ENCODE measurements around the gene ARHGEF28.

Gene ARHGEF28

DNA sequence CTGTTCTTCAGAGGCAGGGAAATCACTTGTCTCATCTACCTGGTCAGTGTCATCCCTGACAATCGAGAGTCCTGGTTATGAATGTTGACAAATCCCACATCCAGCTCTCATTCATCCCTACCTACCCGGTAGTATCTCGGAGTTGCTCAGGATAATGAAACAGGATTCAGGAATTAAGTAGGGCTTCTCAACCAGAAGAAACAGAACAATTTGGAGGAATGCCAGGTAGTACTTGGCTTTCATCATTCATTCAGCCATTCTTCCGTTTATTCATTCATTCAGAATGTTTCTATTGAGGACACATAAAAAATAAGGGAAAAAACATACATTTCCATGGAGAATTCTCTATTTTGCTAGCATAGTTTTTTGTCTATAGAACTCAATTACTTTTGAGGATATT, 195.0 kb downstream of the ARHGEF28 start:
- DNase-seq (ENCODE audit: low read depth): no peak

DNA sequence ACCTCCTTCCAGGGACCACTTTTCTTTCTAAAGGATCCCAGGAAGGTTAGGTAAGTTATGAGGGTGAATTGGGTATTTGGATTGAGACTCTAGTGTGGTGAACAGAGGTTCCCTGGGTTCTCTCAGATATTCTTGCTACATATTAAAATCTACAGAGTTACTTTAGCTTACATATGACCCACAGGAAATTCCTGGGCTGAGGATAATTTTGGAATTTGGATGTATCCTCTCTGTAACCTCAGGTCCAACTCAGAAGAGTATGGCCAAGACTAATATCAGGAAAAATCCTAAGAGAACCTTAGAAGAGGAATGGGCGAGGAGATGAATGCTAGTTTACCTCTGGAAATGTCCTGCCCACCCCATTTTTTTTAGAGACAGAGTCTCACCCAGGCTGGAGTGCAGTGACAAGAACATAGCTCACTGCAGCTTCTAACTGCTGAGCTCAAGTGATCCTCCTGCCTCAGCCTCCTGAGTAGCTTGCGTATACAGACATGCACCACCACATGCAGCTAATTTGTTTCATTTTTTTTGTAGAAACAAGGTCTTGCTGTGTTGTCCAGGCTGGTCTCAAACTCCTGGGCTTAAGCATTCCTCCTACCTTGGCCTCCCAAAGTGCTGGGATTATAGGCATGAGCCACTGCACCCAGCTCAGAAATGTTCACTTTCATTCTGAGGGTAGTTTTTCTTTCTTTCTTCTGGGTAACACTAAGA, 196.4 kb downstream of the ARHGEF28 start:
- no peak for DNase-seq (ENCODE audit: low read depth)

DNA sequence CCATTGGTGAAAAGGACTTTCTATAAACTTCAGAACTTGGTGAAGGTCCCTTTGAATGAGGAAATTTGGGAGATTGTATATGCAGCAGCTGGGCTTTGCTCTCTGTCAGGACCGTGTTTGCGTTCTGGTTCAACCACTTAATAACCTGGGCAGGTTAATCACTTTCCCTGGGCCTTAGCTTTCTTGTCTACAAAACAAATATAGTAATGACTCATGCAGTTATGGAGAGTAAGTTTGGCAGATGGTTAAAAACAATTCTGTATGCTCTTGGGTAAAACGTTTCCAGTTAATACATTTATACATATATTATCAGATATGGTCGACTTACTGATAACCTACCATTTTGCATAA, 197.0 kb downstream of the ARHGEF28 start:
- no peak for DNase-seq (ENCODE audit: low read depth)

DNA sequence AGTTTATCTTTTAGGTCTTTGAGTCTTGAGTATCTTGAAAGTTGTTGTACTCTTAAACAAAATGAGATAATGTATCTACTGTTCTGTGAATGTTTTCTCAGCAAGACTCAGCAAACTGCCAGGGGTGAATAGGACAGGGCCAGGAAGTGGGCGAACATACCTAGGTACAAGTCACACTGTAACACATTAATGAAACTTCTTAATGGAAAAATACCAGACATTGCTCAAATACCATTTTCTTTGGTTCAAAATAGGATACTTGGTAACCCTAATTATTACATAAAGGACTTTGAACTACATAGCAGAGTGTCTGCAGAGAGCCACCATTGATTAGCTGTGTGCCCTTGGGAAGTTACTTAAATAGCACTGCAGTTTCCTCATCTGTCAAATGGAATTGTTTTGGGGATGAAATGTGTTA, 197.5 kb downstream of the ARHGEF28 start:
- no peak for DNase-seq (ENCODE audit: low read depth)

DNA sequence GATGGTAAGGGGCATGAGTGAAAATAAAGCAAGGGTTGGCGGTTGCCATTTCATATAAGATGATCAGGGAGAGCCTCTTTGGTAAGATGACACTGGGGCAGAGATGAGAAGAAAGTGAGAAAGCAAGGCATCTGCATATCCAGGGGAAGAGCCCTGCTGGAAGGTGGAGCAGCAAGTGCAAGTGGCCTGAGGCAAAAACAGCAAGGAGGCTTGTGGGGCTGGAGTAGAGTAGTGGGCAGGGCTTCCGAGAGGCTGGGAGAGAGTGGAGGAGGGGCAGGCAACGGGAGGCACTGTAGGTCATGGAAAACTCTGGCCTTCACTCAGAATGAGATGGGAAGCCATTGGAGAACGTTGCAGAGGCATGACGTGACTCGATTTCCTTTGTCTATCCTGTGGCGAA, 199.2 kb downstream of the ARHGEF28 start:
- DNase-seq (ENCODE audit: low read depth): no peak

DNA sequence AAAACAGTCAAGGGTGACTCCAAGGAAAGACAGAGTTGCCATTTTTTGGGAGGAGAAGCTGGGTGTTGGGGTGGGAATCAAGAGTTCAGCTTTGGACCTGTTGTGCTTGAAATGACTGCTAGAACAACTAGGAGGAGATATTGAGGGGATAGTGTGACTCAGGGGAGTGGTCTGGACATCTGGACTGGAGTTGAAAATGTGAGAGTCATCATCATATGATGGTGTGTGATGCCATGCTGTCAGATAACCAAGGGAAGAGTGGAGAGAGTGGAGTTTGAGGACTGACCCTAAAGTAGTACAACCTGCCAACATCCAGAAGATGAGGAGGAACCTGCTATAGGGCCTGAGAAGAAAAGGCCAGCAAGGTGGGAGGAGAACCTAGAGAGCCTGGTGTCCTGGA, 199.7 kb downstream of the ARHGEF28 start:
- DNase-seq (ENCODE audit: low read depth): no peak

DNA sequence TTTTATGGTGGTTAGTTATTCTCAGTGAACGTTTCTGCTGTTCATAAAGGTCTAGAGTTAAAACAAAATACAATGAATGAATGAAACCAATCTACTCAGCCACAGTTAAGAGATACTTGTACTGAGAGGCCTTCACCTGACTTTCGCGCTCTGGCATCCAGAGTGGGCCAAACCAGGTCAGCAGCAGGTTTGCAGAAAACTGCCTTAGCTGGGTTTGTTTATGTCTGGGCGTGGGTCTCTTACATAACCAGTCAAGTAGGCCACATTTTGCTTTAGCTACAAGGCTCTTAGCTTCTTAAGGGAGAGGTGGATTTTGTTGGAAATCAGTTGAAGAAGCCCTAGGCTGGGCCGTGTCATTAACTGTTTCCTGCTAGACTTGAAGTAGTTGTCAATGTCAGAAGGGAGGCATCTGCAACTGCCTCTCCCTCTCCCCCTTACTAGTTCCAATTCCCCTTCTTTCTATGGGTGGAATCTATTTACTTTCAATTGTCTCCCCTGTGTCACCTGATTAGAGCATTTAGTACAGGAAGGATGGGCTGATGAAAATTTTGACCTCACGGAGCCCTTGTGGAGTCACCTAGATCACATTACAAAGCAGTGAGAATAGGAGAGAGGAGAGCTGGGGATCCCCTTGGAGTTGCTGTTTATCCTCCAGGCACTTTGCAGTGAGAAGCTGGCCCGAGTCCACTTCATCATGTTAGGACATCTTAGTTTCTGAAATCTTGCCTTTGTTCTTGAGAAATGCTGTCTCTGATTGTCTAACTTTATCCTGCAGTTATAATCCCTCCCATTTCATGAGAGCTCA, 200.5 kb downstream of the ARHGEF28 start:
- DNase-seq (ENCODE audit: low read depth): no peak

DNA sequence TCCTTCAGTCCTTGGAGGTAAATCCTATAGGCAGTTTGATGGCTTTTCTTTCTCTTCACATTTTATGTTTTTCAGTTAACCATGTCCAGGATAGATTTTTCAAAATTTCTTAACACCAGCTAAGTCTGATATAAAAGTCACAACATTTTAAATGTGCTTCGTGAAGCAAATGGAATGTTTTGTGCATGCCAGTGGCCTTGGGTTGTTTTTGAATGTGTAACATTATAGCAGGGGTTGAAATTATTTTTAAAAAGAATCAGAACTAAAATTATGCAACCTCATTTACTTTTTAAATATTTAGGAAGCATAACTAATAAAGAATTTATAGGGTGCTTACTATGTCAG, 201.1 kb downstream of the ARHGEF28 start:
- no peak for DNase-seq (ENCODE audit: low read depth)

DNA sequence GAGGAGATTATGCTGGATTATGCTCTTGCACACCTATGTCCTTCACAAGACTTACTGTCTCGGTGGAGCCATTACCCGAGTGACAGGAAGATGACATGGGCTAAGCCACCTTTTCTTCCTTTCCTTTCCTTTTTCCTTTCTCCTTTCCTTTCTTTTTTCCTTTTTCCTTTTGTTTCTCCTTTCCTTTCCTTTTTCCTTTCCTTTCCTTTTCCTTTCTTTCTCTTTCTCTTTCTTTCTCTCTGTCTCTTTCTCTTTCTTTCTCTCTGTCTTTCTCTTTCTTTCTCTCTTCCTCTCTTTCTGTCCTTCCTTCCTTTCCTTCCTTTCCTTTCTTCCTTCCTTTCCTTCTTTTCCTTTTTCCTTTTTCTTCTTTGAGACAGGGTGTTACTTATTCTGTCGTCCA, 202.5 kb downstream of the ARHGEF28 start:
- no peak for DNase-seq (ENCODE audit: low read depth)

DNA sequence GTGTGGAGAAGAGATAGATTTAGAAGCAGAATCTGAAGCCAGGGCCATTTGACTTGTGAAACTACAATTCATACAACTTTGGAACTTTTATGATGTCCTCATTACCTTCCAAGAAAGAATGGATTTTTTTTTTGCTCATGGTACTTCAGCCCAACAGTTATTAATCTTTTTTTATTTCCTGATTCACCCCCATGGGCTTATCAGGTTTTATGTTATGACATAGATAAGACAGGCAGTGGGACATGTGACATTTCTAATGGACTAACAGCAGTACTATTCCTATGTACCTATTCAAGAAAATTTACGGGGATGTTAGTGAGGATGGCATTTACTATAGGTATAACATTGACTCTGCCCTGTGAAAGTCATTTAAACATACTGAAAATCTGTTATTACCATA, 204.7 kb downstream of the ARHGEF28 start:
- DNase-seq (ENCODE audit: low read depth): no peak

DNA sequence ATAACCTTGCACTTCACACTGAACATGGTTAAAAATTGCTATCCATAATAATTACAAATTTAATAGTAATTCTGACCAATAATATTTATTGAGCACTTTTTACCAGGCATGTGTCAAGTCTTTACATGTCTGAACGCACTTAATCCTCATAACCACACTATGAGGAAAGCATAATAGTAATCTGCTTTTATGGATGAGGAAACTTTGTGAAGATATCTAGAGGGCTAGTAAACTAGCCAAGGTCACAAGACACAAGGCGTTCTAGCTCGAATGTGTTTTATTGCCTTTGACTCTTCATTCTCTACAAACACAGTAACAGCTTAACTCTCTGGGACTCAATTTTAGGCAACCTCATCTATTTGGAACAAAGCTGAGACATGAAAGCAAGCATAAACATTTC, 205.1 kb downstream of the ARHGEF28 start:
- no peak for DNase-seq (ENCODE audit: low read depth)

DNA sequence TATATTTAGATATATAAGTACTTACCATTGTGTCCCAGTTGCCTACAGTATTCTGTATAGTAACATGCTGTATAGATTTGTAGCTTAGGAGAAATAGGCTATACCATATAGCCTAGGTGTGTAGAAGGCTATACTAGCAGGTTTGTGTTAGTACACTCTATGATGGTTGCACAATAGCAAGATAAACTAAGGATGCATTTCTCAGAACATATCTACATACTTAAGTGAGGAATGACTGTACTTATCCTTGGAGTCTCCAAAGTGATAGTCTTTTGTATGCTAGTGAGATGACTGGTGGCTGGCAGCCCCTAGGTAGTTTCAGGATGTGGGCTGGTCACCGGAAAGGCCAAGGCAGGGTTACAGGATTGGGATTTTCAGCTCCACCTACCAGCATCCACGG, 208.7 kb downstream of the ARHGEF28 start:
- DNase-seq (ENCODE audit: low read depth): no peak

DNA sequence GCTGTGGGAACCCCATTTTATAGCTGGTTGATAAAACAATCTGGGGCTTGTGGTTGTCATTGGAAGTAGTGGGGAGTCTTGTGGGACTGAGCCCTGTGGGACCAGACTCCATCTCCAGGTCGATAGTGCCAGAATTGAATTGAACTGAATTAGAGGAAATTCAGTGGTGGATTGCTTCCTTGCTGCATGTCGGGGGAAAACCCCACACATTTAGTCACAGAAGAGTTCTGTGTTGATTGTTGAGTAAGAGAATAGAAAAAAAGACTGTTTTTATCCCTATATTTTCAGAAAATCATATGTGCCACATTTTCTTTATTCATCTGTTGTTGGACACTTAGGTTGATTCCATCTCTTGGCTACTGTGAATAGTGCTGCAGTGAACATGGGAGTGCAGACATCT, 209.7 kb downstream of the ARHGEF28 start:
- no peak for DNase-seq (ENCODE audit: low read depth)

DNA sequence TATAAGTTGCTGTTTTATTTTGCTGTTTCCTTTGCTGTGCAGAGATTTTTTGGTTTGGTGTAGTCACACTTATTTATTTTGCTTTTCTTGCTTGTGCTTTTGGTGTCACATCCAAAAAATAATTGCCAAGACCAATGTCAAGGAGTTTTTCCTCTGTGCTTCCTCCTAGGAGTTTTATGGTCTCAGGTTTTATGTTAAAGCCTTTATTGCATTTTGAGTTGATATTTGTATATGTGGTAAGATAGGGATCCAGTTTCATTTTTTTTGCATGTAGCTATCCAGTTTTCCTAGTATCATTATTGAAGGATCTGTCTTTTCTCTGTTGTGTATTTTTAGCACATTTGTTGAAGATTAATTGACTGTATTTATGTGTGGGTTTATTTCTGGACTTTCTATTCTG, 210.6 kb downstream of the ARHGEF28 start:
- DNase-seq (ENCODE audit: low read depth): no peak

DNA sequence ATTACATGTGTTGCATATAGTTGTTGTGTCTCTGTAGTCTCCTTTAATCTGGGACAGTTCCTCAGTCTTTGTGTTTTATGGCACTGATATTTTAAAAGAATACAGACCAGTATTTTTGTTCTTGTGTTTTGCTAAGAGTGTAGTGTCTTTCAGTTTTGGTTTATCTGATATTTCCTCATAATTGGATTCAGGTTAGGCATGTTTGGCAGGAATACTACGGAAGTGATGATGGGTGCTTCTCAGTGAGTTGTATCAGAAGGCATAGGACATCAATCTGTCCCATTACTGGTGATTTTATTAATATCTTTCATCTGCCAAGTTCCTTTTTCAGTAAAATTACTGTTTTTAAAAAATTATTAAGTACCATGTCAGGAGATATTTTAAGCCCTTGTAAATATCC, 212.9 kb downstream of the ARHGEF28 start:
- no peak for DNase-seq (ENCODE audit: low read depth)

DNA sequence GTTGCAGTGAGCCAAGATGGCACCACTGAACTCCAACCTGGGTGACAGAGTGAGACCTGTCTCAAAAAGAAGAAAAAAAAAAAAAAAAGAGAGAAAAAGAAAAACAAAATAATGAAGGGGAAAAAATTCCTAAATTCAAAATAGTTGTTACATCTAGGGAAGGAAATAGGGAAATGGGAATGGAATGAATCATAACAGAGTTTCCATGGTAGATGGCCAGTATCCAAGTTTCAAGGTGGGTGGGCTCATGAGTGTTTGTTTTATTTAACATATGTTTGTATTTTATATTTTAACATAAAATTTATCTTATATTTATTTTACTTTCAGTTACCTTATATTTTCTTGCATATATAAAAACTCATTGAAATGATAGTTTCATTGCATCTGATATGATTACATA, 215.6 kb downstream of the ARHGEF28 start:
- DNase-seq (ENCODE audit: low read depth): no peak

DNA sequence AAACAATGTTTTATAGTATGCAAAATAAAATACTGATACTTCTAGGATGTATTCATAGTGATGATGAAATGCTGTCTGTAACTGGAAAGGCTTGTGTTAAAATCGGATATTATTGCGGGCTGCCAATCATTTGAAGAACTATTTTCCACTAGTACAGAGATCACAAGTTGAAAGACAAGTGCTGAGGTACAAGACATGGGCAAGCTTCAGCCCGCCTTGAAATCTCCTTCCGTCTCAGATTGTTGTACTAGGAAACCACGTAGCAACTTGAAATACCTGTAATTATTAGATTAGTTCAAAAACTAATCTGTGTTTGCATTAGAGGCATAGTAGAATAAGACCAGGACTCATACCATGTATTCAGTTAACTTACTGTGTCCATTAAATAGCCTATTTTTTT, 218.2 kb downstream of the ARHGEF28 start:
- no peak for DNase-seq (ENCODE audit: low read depth)

DNA sequence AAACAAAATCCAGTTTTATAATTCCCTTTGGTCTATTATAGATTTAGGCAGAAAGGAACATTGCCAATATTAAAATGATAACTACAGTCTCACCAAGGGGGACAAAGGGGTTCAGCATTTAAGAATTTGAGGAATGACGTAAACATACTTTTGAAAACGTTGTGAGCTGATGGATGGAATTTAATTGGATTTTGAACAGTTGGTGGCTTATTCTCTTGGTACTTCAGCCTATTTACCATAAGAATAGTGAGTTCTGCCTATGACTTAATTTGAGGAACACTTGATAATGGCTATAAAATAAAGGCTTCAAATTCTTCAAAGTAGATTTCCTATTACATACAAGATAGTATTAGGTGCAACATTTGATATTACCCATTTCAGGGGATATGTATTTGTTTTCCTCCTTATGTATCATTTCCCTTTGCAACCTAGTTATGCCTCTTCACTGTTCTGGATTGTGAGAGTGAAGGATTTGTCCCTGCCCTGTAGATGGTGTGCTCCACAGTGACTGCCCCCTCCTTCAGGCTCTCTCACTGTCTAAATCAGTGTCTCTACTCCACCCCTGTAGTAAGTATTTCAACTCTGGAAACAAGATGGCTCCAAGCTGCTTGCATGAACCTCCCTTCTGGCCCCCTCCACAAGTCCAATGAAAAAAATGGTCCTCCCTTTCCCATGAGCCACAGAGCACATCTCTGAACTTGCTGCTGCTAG, 225.6 kb downstream of the ARHGEF28 start:
- no peak for DNase-seq (ENCODE audit: low read depth)

DNA sequence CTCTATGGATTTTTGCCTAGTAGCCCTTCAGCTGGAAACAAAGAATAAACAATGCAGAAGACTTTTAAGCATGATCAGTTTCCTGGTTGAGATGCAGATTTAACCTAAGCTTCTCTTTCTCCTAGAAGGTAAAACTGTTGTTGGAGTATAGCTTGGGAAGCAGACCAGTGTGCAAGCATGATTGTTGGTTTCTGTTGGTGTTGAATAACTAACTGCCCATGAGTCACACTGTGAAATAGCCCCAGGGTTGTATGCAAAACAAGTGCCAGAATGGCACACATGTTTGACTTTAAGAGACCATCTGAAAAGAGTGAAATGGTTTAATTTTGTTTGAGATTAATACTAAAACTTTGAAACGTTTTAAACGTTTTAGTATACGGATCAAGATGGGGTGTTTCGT, 227.1 kb downstream of the ARHGEF28 start:
- DNase-seq (ENCODE audit: low read depth): no peak

DNA sequence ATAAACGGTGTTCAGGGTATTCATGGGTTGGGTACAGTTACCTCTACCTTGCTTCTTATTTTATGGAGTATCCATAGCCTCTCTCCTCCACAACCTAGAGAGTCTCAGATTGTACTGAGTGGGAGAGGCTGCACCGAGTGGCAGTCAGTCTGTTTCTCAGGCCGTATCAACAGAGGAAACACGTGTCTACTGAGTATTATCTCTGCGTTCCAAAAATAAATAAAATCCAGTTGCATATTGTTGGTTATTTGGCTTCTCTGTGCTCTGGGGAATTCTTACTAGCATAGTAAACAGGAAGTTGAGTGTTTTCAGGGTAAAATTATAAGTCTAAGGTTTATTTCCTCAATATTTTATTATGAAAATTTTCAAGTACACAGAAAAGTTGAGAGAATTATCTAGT, 231.0 kb downstream of the ARHGEF28 start:
- no peak for DNase-seq (ENCODE audit: low read depth)

DNA sequence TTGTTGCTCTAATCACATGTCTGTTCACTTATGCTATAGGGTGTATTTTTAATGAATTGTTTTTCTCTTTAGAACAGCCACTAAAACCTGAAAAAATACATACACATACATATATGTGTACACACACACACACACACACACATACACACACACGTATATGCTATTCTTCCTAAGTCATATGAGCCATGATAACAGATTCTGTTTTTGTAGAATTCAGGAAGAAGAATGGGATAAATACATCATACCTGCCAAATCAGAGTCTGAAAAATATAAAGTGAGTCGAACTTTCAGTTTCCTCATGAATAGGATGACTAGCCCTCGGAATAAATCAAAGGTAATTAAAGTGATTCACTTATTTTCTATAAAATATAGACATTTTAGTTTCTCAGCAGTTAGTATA, 231.4 kb downstream of the ARHGEF28 start:
- no peak for DNase-seq (ENCODE audit: low read depth)

DNA sequence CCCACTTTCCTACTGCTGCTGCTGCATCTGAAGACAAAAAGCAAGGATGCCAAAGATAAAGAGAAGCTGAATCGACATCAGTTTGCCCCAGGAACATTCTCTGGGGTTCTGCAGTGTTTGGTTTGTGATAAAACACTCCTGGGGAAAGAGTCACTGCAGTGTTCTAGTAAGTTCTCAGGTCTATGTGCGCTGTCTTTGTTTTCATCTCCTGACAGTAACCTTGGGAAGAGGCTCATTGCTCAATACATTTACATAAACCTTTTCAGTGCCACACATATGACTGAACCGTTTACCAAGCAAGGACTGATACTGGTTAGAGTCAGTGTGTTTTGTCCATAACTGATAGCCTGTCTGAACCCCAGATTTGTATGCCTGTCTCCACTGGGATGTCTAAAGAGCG, 232.1 kb downstream of the ARHGEF28 start:
- DNase-seq (ENCODE audit: low read depth): no peak

DNA sequence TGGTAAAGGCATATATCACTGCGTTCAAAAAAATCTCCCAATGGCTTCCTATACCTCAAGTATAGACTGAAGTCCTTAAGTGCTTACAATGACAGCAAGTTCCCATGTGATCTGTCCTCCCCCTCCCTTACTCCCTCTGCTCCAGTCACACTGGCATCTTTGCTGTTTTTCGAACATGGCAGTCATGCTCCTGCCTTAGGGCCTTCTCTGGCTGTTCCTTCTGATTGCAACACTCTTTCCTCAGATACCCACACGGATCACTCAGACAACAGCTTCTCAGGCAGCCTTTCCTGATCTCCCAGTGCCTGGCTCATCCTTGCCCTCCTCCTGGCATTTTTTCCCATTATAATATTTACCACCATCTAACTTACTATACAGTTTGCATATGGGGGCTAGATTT, 232.8 kb downstream of the ARHGEF28 start:
- DNase-seq (ENCODE audit: low read depth): no peak

Measured in stimulated activated CD8-positive, alpha-beta memory T cell treated with anti-CD3 and anti-CD28 coated beads, Interleukin-12 subunit alpha, Interleukin-12 subunit beta, amount 100 ng/mL, for 1 hour (primary cell).